ENCODE measurements around the gene UST. TPM values are rescaled to one million over a fixed set of nuclear protein-coding genes. Genes with fewer than 3 reads are reported as not detected.

UST gene
- total RNA-seq, 1 experiment from 2014 or later: 6.1 TPM

GRCh38 chr6:149085557-149085938 lies 338.7 kb downstream of the UST start:
- Histone ChIP-seq H3K4me2 (ENCODE audit: low read length) (no peak overlapping the region), H3K27me3 (ENCODE audit: insufficient read depth, low read length) (no peaks in the 10 kb centered on the region)
- BruUV-seq (replicated peaks): no TSS peak

More at GRCh38 chr6:149085557-149085938, 338.7 kb downstream of the UST start:
- no peak overlapping the region for H2AFZ ChIP-seq (ENCODE audit: low read depth, low read length, poor library complexity, severe bottlenecking)
- ChIA-PET RAD21 (ENCODE audit: low non-redundant PET in 1 of 2, low total read pairs in 2 of 2, uncharacterized antibody in 2 of 2, unreplicated experiment in 2 of 2) (no interaction called here), POLR2A (interaction anchor here (1.2 kb wide), 1 partner anchor 346 kb away, joined by 3 read pairs; no protein-coding TSS in a partner anchor), CTCF (interaction anchor here (0.7 to 1.7 kb wide), 2 partner anchors 57 to 346 kb away, joined by 3 to 6 read pairs; no protein-coding TSS in a partner anchor)
- H3K9me2 ChIP-seq (ENCODE audit: insufficient read depth): no peaks in the 10 kb centered on the region
- no peak overlapping the region for H3K27ac ChIP-seq (ENCODE audit: low read depth, low read length)
- H4K20me1 ChIP-seq (ENCODE audit: insufficient read depth): no peaks in the 10 kb centered on the region
- intact Hi-C loops (cut with micrococcal nuclease): no loop called here
- ATAC-seq: no peak
- TF ChIP-seq ELF1 (IDR thresholded peaks at IDR 0.05; ENCODE audit: borderline replicate concordance, low read depth) (no peak), RAD21 (IDR thresholded peaks at IDR 0.05; ENCODE audit: low read depth) (no peak), EGR1 (IDR thresholded peaks at IDR 0.05; ENCODE audit: low read depth) (no peak), SP1 (IDR thresholded peaks at IDR 0.05; ENCODE audit: low read depth) (no peak), CEBPB (IDR thresholded peaks at IDR 0.05; ENCODE audit: low read depth) (no peak), EZH2 (IDR thresholded peaks at IDR 0.05) (no peak), ZNF274 (IDR thresholded peaks at IDR 0.05; ENCODE audit: low read depth, low read length) (no peak), SIN3A (IDR thresholded peaks at IDR 0.05; ENCODE audit: low read depth) (no peak), JUND (IDR thresholded peaks at IDR 0.05) (no peak), CBX3 (IDR thresholded peaks at IDR 0.05; ENCODE audit: low read depth) (no peak)
- TF ChIP-seq, protein P1, sequence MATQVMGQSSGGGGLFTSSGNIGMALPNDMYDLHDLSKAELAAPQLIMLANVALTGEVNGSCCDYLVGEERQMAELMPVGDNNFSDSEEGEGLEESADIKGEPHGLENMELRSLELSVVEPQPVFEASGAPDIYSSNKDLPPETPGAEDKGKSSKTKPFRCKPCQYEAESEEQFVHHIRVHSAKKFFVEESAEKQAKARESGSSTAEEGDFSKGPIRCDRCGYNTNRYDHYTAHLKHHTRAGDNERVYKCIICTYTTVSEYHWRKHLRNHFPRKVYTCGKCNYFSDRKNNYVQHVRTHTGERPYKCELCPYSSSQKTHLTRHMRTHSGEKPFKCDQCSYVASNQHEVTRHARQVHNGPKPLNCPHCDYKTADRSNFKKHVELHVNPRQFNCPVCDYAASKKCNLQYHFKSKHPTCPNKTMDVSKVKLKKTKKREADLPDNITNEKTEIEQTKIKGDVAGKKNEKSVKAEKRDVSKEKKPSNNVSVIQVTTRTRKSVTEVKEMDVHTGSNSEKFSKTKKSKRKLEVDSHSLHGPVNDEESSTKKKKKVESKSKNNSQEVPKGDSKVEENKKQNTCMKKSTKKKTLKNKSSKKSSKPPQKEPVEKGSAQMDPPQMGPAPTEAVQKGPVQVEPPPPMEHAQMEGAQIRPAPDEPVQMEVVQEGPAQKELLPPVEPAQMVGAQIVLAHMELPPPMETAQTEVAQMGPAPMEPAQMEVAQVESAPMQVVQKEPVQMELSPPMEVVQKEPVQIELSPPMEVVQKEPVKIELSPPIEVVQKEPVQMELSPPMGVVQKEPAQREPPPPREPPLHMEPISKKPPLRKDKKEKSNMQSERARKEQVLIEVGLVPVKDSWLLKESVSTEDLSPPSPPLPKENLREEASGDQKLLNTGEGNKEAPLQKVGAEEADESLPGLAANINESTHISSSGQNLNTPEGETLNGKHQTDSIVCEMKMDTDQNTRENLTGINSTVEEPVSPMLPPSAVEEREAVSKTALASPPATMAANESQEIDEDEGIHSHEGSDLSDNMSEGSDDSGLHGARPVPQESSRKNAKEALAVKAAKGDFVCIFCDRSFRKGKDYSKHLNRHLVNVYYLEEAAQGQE (IDR thresholded peaks at IDR 0.05; ENCODE audit: low read depth): no peak
- TF ChIP-seq, protein P2, sequence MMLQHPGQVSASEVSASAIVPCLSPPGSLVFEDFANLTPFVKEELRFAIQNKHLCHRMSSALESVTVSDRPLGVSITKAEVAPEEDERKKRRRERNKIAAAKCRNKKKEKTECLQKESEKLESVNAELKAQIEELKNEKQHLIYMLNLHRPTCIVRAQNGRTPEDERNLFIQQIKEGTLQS (IDR thresholded peaks at IDR 0.05): no peak
- TF ChIP-seq, protein P3, sequence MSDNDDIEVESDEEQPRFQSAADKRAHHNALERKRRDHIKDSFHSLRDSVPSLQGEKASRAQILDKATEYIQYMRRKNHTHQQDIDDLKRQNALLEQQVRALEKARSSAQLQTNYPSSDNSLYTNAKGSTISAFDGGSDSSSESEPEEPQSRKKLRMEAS (IDR thresholded peaks at IDR 0.05): no peak
- H3K4me1 ChIP-seq (ENCODE audit: control insufficient read depth in 1 of 2, insufficient read depth in 2 of 2, low read length in 2 of 2): no peaks in the 10 kb centered on the region; a peak in 1 of 4 replicates
- DNase-seq (ENCODE audit: low read depth, low spot score): no peak
- H3K36me3 ChIP-seq (ENCODE audit: control insufficient read depth in 1 of 2, insufficient read depth in 2 of 2, low read length in 2 of 2): no peaks in the 10 kb centered on the region
- no peaks in the 10 kb centered on the region for H3K9me3 ChIP-seq (ENCODE audit: control insufficient read depth in 1 of 2, insufficient read depth in 1 of 2, low read depth in 1 of 2, low read length in 2 of 2)
- no peaks in the 10 kb centered on the region for H3K79me2 ChIP-seq (ENCODE audit: insufficient read depth, low read length)
- H3K9ac ChIP-seq (ENCODE audit: low read length): no peak overlapping the region
- no peak overlapping the region for H3K4me3 ChIP-seq (replicated peaks in 1 of 2; ENCODE audit: low read depth in 1 of 2, low read length in 2 of 2)
